Endothelial cell of umbilical vein (primary cell): ENCODE results near the gene TOR4A. TPM values are rescaled to one million over a fixed set of nuclear protein-coding genes. Genes with fewer than 3 reads are reported as not detected.
"Not testable (repeated sequence)": the region's sequence is repeated elsewhere in the genome, so short reads cannot be mapped to it uniquely, and the experiment has no call there.

Experiments used
- BruUV-seq: library from RNA; stranded (reverse); fragments of 400-500 nt; replicated peaks from 2 replicates; lab custom pipeline; 2021; lab: Mats Ljungman, UMichigan
- CTCF ChIA-PET: fragments of 300-600, 350-600 bp; sonication (Branson Sonifier 250); formaldehyde crosslinking; loops from one replicate; lab custom pipeline; 2021; ENCODE audit warnings: antibody characterized with exemption, inconsistent platforms; lab: Charles Lee
- POLR2A ChIA-PET: fragments of 300-600, 350-600 bp; sonication (Branson Sonifier 250); formaldehyde crosslinking; loops from one replicate; lab custom pipeline; 2021; ENCODE audit warnings: antibody characterized with exemption, inconsistent platforms; lab: Charles Lee
- DNase-seq: peaks from one replicate; pipeline ENCODE4 v3.0.0-alpha.2; 2011; ENCODE audit warnings: low read depth, low spot score
- FAIRE-seq: peaks from 2 replicates; lab custom pipeline; 2011; peaks lifted over from hg19 to GRCh38; lab: Jason Lieb, UNC
- H2AFZ ChIP-seq: 2 replicates; pipeline ENCODE4 v1.6.0; 2012; ENCODE audit warnings: low read depth, low read length, control low read depth, inconsistent platforms
- H3K27ac ChIP-seq: 2 replicates; pipeline ENCODE4 v1.5.1; 2011; ENCODE audit warnings: low read depth, mild to moderate bottlenecking, control low read depth, low read length, moderate library complexity; ENCODE audit not compliant: insufficient read depth
- H3K27me3 ChIP-seq, 2 experiments: 2 replicates each; pipeline versions ENCODE4 v1.6.0 to v1.6.1; 2011; ENCODE audit warnings: low read length in 2 of 2, mixed read lengths in 1 of 2; ENCODE audit not compliant: control insufficient read depth in 2 of 2, insufficient read depth in 2 of 2
- H3K36me3 ChIP-seq, 2 experiments: 2 replicates in 1 of 2; 3 replicates in 1 of 2; pipeline ENCODE4 v1.5.1; 2011; ENCODE audit warnings: low read length in 2 of 2, mild to moderate bottlenecking in 1 of 2, moderate library complexity in 1 of 2; ENCODE audit not compliant: control insufficient read depth in 2 of 2, insufficient read depth in 2 of 2; ENCODE audit errors: extremely low read depth in 1 of 2
- H3K4me1 ChIP-seq: 3 replicates; pipeline ENCODE4 v1.5.1; 2011; ENCODE audit warnings: mild to moderate bottlenecking, low read length; ENCODE audit not compliant: control insufficient read depth, insufficient read depth; ENCODE audit errors: extremely low read depth
- H3K4me2 ChIP-seq: 2 replicates; pipeline ENCODE4 v1.6.1; 2011; ENCODE audit warnings: low read length, control low read depth, mixed read lengths; ENCODE audit not compliant: insufficient read depth
- H3K4me3 ChIP-seq, 3 experiments: fragments of 200-600 bp in 1 of 3; sonication (generic), shearing (Covaris generic) in 1 of 3; replicated peaks in 1 of 3; 2 replicates each; pipeline ENCODE4 v1.5.1; 2011 to 2016; ENCODE audit warnings: control low read depth in 3 of 3, low read length in 3 of 3, mild to moderate bottlenecking in 2 of 3, inconsistent platforms in 1 of 3, low read depth in 1 of 3, moderate library complexity in 1 of 3; ENCODE audit not compliant: insufficient read depth in 1 of 3
- H3K79me2 ChIP-seq: 2 replicates; pipeline ENCODE4 v1.6.0; 2012; ENCODE audit warnings: low read length, inconsistent platforms; ENCODE audit not compliant: control insufficient read depth, insufficient read depth
- H3K9ac ChIP-seq: replicated peaks from 2 replicates; pipeline ENCODE3; 2011; ENCODE audit warnings: low read length, control low read depth; ENCODE audit not compliant: insufficient read depth; ENCODE audit errors: extremely low read depth
- H3K9me1 ChIP-seq: replicated peaks from 3 replicates; pipeline ENCODE4 v1.6.0; 2011; ENCODE audit warnings: mild to moderate bottlenecking, low read length; ENCODE audit not compliant: control insufficient read depth, insufficient read depth; ENCODE audit errors: extremely low read depth
- H3K9me3 ChIP-seq: replicated peaks from 2 replicates; pipeline ENCODE4 v1.5.1; 2012; ENCODE audit warnings: low read length, inconsistent platforms; ENCODE audit not compliant: control insufficient read depth, insufficient read depth
- H4K20me1 ChIP-seq: replicated peaks from 2 replicates; pipeline ENCODE3; 2011; ENCODE audit warnings: mild to moderate bottlenecking, low read length; ENCODE audit not compliant: control insufficient read depth, insufficient read depth; ENCODE audit errors: extremely low read depth
- CTCF ChIP-seq, 2 donors: IDR thresholded peaks; 1 replicate in 1 of 2; 2 replicates in 1 of 2; pipeline ENCODE4 v1.5.1; 2011; ENCODE audit warnings: low read length in 2 of 2, mild to moderate bottlenecking in 2 of 2, moderate library complexity in 2 of 2, control low read depth in 1 of 2, inconsistent platforms in 1 of 2, low read depth in 1 of 2; ENCODE audit not compliant: insufficient read depth in 1 of 2; ENCODE audit errors: extremely low read depth in 1 of 2
- EZH2 ChIP-seq: IDR thresholded peaks from 2 replicates; pipeline ENCODE4 v1.6.1; 2012; ENCODE audit warnings: borderline replicate concordance, low read depth, mild to moderate bottlenecking, moderate library complexity, low read length, inconsistent platforms; ENCODE audit not compliant: severe bottlenecking
- FOS ChIP-seq: IDR thresholded peaks from 2 replicates; pipeline ENCODE4 v1.6.1; 2011; ENCODE audit warnings: mild to moderate bottlenecking, low read length, moderate library complexity, borderline replicate concordance; ENCODE audit not compliant: insufficient read depth
- GATA2 ChIP-seq: IDR thresholded peaks from 2 replicates; pipeline ENCODE4 v1.7.0; 2011; ENCODE audit warnings: low read depth, mild to moderate bottlenecking, moderate library complexity, mixed read lengths, low read length; ENCODE audit not compliant: insufficient read length, insufficient read depth
- JUN ChIP-seq: IDR thresholded peaks from 2 replicates; pipeline ENCODE4 v1.6.1; 2011; ENCODE audit warnings: borderline replicate concordance, low read depth; ENCODE audit not compliant: insufficient read length, insufficient read depth
- MAX ChIP-seq: IDR thresholded peaks from 2 replicates; pipeline ENCODE4 v1.6.1; 2011; ENCODE audit not compliant: insufficient read depth, insufficient read length
- MYC ChIP-seq: IDR thresholded peaks from one replicate; pipeline ENCODE4 v1.6.1; 2011; ENCODE audit warnings: mild to moderate bottlenecking, low read depth, low read length
- POLR2A ChIP-seq: IDR thresholded peaks from 2 replicates; pipeline ENCODE4 v1.6.1; 2012; ENCODE audit warnings: low read depth, mild to moderate bottlenecking, control low read depth, low read length
- POLR2AphosphoS5 ChIP-seq: IDR thresholded peaks from 2 replicates; pipeline ENCODE4 v1.6.1; 2012; ENCODE audit warnings: low read depth, mild to moderate bottlenecking, control low read depth, low read length, moderate library complexity; ENCODE audit not compliant: insufficient read depth
- dilution Hi-C: fragments of 300-500 bp; cut with MboI; formaldehyde crosslinking; loops from one replicate; pipeline ENCODE4 v1.15.0; 2019; ENCODE audit warnings: low sequenced_read_pairs; ENCODE audit not compliant: extremely low pct_ligation_motif_present
- intact Hi-C: fragments of 100-400 bp; cut with micrococcal nuclease; formaldehyde crosslinking; loops from one replicate; pipeline ENCODE4 v1.10.0; 2022
- polyA plus RNA-seq, 4 experiments: library from polyadenylated mRNA; depleted of rRNA in 3 of 4; stranded (reverse) in 3 of 4; unstranded in 1 of 4; fragments of >200 nt; gene quantifications; 2 replicates each; pipeline versions ENCODE4 v1.2.1 to v1.2.3, GENCODE V29; 2011 to 2012; ENCODE audit warnings: missing spikeins in 1 of 4
- total RNA-seq: library from RNA; stranded (reverse); gene quantifications from 2 replicates; pipeline ENCODE4 v1.2.3, GENCODE V29; 2021

Gene TOR4A
- total and polyA plus RNA-seq, 2 donors (not counting 3 experiments of a cell fraction or from before 2014, with no cell fraction given) = 32.4 to 48.0 TPM

- CTCF ChIA-PET = no interaction called here
- no peak for TF ChIP-seq MYC
- TF ChIP-seq POLR2A = no peak
- no peak for TF ChIP-seq CTCF (IDR thresholded peaks at IDR 0.05; ENCODE audit: extremely low read depth in 1 of 2, insufficient read depth in 1 of 2, low read depth in 1 of 2, low read length in 2 of 2)
- TF ChIP-seq FOS = no peak
- no peak for TF ChIP-seq POLR2AphosphoS5
- TF ChIP-seq JUN = no peak
- no peak for TF ChIP-seq MAX
- TF ChIP-seq GATA2 = no peak
- no peak for TF ChIP-seq EZH2
- no peak overlapping the region for H3K4me3 ChIP-seq
- no peak overlapping the region for H3K4me2 ChIP-seq
- peaks cover 4% of the 10 kb centered on the region for H3K4me1 ChIP-seq
- no peaks in the 10 kb centered on the region for H3K36me3 ChIP-seq
- FAIRE-seq (no peak), DNase-seq (no peak)
- intact Hi-C loops (no loop called here), dilution Hi-C loops (no loop called here)
- H3K9ac ChIP-seq = no peak overlapping the region
- no peaks in the 10 kb centered on the region for H3K9me3 ChIP-seq
- H2AFZ ChIP-seq = no peak overlapping the region
- POLR2A ChIA-PET = no interaction called here
- H3K27me3 ChIP-seq = peaks cover 2 to 4% of the 10 kb centered on the region in 2 experiments
- H3K79me2 ChIP-seq = no peaks in the 10 kb centered on the region
- no peaks in the 10 kb centered on the region for H4K20me1 ChIP-seq
- no peaks in the 10 kb centered on the region for H3K9me1 ChIP-seq
- no peak overlapping the region for H3K27ac ChIP-seq
- BruUV-seq = no TSS peak
Observed at GRCh38 chr9:137326445-137327065, 49.0 kb downstream of the TOR4A start.

- dilution Hi-C loops, H3K27ac ChIP-seq, H3K79me2 ChIP-seq, POLR2A ChIA-PET, H3K27me3 ChIP-seq, BruUV-seq, intact Hi-C loops, H2AFZ ChIP-seq, H3K36me3 ChIP-seq, H3K9ac ChIP-seq, H4K20me1 ChIP-seq, CTCF ChIA-PET, H3K9me1 ChIP-seq, H3K4me1 ChIP-seq, H3K9me3 ChIP-seq, H3K4me2 ChIP-seq, DNase-seq: not testable (repeated sequence)
- FAIRE-seq = peak; percentile 74
- H3K4me3 ChIP-seq = peak overlapping the region in 1 of 3 experiments; percentile 5
Observed at GRCh38 chr9:137327641-137328550, 50.4 kb downstream of the TOR4A start.
